Esophagus (tissue), 2 donors: Measurements from ENCODE around the gene SLC39A1. TPM values are rescaled to one million over a fixed set of nuclear protein-coding genes. Genes with fewer than 3 reads are reported as not detected.

Experiments
- H3K27ac ChIP-seq, 2 donors: one replicate each; pipeline ENCODE4 v1.5.1; 2013; ENCODE audit warnings: low read depth in 2 of 2, mild to moderate bottlenecking in 2 of 2, inconsistent platforms in 1 of 2, low read length in 1 of 2, moderate library complexity in 1 of 2
- H3K27me3 ChIP-seq, 2 donors: one replicate each; pipeline ENCODE4 v1.6.1; 2013; ENCODE audit warnings: low read length in 2 of 2, control low read depth in 1 of 2, mild to moderate bottlenecking in 1 of 2; ENCODE audit not compliant: insufficient read depth in 2 of 2, control insufficient read depth in 1 of 2
- H3K36me3 ChIP-seq, 2 donors: one replicate each; pipeline ENCODE4 v1.6.1; 2013; ENCODE audit warnings: low read length in 1 of 2; ENCODE audit not compliant: control insufficient read depth in 2 of 2, insufficient read depth in 2 of 2
- H3K4me1 ChIP-seq, 2 donors: one replicate each; pipeline ENCODE4 v1.6.1; 2013; ENCODE audit warnings: low read length in 1 of 2; ENCODE audit not compliant: control insufficient read depth in 2 of 2, insufficient read depth in 2 of 2
- H3K4me3 ChIP-seq, 2 donors: one replicate each; pipeline ENCODE4 v1.5.1; 2013; ENCODE audit warnings: low read length in 2 of 2, mild to moderate bottlenecking in 2 of 2, low read depth in 1 of 2, moderate library complexity in 1 of 2
- H3K9me3 ChIP-seq, 2 donors: one replicate each; pipeline ENCODE4 v1.6.1; 2013; ENCODE audit warnings: mild to moderate bottlenecking in 2 of 2, low read depth in 1 of 2, low read length in 1 of 2, moderate library complexity in 1 of 2; ENCODE audit not compliant: control insufficient read depth in 2 of 2, insufficient read depth in 1 of 2
- WGBS, 2 donors: extraction: QIAGEN DNeasy Blood & Tissue Kit; methylation state at CpG; one replicate each; pipeline ENCODE4 v1.1.7; 2013; 5-methylcytosine and 5-hydroxymethylcytosine counted together
- polyA plus RNA-seq, 2 donors: library from polyadenylated mRNA; stranded (reverse); fragments of 200-250 nt; gene quantifications; one replicate each; pipeline ENCODE4 v1.2.3, GENCODE V29; 2013
- donor health status: healthy with polysubstance abuse.
- donor health status: Bipolar disorder and iron deficiency.

Gene SLC39A1
- polyA plus RNA-seq, 2 donors = 29.0 to 51.2 TPM

DNA sequence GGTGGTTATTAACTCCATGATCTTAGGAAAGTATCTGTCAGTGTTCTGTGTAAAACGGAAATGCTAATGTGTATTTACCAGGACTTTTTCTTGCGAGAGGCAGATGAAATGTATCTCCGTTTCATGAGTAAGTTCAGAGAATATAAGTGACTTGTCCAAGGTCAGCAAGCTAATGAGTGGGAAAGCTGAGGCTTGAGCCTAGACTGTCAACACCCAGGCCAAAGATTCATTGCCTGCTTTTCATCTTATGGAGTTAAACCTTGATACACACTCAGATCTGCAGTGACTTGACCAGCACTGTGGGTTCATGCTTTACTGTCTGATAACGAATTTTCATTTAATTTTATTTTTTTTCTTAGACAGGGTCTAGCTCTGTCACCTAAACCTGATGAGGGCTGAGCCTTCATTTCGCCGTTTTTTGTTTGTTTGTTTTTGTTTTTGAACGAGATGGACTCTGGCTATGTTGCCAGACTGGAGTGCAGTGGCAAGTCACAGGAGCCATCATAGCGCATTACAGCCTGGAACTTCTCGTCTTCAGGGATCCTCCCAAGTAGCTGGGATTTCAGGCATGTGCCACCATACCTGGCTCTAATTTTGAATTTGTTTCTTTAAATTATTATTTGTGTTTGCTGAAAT lies 15.1 kb upstream of the SLC39A1 start:
- WGBS, 2 donors = 57 to 60% methylated on average over 9 of the region's 9 CpGs
- Histone ChIP-seq H3K27ac (peak overlapping the region in 1 of 2 donors; percentile 79), H3K9me3 (no peaks in the 10 kb centered on the region), H3K4me1 (no peaks in the 10 kb centered on the region), H3K4me3 (peak overlapping the region in 1 of 2 donors; percentile 85), H3K36me3 (peaks cover 6 to 17% of the 10 kb centered on the region in 2 donors), H3K27me3 (no peaks in the 10 kb centered on the region)

DNA sequence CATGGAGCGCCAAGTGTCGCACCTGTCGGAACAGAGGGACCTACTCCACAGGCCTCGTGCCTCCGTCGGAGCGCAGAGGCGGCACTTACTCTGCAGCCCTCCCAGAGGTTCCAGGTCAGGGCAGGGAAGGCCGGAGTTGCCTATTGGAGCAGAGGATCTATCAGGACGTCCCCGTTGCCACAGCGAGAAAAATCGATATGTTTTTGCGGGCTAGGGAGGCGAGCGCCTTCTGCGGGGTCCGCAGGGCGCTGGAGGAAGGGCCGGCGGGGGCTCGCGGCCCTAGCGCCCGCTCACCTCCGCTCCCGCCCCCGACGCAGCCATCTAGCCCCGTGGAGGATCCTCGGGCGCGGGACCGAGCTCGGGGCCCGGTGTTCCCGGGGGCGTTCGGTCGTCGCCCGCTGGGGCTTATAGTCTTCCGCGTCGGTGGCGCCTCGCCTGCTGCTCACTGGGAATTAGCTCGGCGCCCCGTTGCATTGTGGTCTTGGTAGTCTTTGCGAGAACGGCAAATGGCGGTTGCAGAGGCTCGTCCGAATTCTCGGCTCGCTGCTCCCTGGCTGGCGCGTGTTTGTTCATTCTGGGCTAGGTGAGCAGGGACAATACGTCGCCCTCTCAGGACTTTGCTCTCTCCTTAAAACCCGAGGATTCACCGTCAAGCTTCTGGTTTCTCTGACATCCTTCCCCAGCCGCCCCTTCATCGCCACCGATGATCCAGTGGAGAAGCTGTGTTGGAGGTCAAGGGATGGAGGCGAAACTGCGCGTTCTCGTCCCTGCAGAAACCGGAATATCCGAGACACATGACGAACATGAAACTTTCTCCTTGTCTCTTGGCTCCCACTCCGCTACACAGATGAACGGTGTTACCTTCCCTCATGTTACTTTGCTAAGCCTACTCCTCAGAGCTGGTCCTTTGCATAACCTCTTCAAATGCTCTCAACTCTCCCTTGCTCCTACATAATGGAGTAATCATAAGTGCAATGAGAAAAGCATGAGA lies 14.2 kb upstream of the SLC39A1 start, which contains the start of gene JTB:
Gene JTB, minus strand, starts transcription at position 425 of the 991 bp plus-strand sequence. Its CDS starts 422 bp downstream, at position 3.
- Histone ChIP-seq H3K36me3 (peaks cover 6 to 18% of the 10 kb centered on the region in 2 donors), H3K4me1 (no peaks in the 10 kb centered on the region), H3K27me3 (no peaks in the 10 kb centered on the region), H3K4me3 (peak within 1 kb of the TSS; percentile 85 to 97), H3K27ac (peak within 1 kb of the TSS; percentile 79 to 94), H3K9me3 (no peaks in the 10 kb centered on the region)
- WGBS, 2 donors = 0 to 1% methylated on average over 67 to 75 of the region's 75 CpGs

DNA sequence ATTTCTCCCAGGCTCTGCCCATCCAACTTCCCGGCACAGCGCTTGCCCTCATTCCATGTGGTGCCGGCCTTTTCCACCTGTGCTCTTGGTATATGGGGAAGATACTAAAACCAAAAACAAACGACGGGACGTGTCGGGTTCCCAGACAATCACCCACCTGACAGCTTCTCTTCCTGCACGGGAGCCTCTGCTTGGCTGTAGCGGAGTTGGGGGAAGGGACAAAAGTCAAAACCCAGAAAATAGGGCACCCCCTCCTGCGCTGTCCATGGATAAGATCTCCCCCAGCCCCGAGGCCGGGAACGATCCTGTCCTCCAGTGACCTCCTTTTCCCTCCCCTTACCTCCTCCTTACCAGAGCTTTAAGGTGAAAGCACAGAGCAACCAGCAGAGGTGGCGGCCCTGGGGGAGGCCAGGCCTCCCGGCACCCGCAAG lies 13.5 kb upstream of the SLC39A1 start:
- peak overlapping the region; percentile 85 to 97 for H3K4me3 ChIP-seq
- no peaks in the 10 kb centered on the region for H3K9me3 ChIP-seq
- no peaks in the 10 kb centered on the region for H3K27me3 ChIP-seq
- WGBS, 2 donors = 0 to 1% methylated on average over 16 of the region's 16 CpGs
- no peaks in the 10 kb centered on the region for H3K4me1 ChIP-seq
- peaks cover 6 to 15% of the 10 kb centered on the region in 2 donors for H3K36me3 ChIP-seq
- H3K27ac ChIP-seq = peak overlapping the region; percentile 79 to 94

DNA sequence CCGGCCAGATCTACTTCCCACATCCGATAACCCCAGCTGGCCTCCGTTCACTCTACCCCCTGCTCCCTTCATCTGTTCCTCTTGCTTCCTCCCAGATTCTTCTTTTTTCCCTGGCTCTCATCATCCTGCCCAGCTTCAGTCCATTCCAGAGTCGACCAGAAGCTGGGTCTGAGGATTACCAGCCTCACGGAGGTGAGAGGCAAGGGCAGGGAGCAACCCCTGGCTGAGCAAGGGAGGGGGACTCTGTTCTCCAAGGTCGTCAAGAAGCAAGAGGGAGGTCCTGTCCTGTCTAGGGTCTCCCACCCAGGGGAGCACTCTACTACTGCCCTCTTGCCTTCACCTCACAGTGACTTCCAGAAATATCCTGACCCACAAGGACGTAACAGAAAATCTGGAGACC lies 10.2 kb upstream of the SLC39A1 start:
- H3K4me1 ChIP-seq = peaks cover 0 to under 1% of the 10 kb centered on the region in 2 donors
- peaks cover 6 to 15% of the 10 kb centered on the region in 2 donors for H3K36me3 ChIP-seq
- no peaks in the 10 kb centered on the region for H3K27me3 ChIP-seq
- no peak overlapping the region for H3K27ac ChIP-seq
- WGBS, 2 donors = 79 to 84% methylated on average over 7 of the region's 7 CpGs
- H3K4me3 ChIP-seq = no peak overlapping the region
- no peaks in the 10 kb centered on the region for H3K9me3 ChIP-seq

DNA sequence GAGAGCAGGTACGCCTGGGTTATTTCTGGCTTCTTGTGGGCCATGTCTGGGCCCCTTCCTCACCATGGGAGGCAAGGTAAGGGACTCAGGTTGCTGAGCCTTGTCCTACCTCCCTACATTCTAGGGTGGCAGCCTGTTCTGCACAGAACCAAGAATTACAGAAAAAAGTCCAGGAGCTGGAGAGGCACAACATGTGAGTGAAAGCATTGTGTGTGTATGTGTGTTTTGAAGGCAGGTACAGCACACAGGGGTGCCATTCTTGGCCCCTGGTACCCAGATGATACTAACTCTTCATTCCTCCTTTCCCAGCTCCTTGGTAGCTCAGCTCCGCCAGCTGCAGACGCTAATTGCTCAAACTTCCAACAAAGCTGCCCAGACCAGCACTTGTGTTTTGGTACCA lies 9.7 kb upstream of the SLC39A1 start:
- 92 to 95% methylated on average over 3 of the region's 3 CpGs for WGBS, 2 donors
- Histone ChIP-seq H3K27ac (no peak overlapping the region), H3K4me3 (no peak overlapping the region), H3K36me3 (peaks cover 6 to 15% of the 10 kb centered on the region in 2 donors), H3K4me1 (peaks cover 0 to 4% of the 10 kb centered on the region in 2 donors), H3K9me3 (no peaks in the 10 kb centered on the region), H3K27me3 (no peaks in the 10 kb centered on the region)

DNA sequence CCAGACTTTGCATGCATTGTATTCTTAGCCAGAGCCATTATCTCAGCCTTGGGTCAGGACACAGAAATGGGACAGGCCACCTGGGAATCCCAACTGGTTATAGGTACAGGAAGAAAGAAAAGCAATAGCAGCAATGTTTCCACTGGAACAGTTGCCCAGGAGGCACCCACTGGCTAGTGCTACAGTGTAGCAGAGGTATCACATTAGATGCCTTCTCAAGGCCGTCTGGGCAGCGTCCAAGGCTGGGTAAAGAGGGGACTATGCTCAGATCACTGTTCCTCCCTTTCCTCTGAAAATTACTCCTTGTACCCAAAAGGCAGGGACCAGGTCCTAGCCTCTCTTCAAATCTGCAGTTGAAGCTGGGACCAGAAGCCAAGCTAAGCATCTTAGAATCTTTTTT lies 7.0 kb upstream of the SLC39A1 start:
- peaks cover 0 to 4% of the 10 kb centered on the region in 2 donors for H3K4me1 ChIP-seq
- 62 to 90% methylated on average over 2 of the region's 2 CpGs for WGBS, 2 donors
- H3K4me3 ChIP-seq = no peak overlapping the region
- no peaks in the 10 kb centered on the region for H3K9me3 ChIP-seq
- H3K27me3 ChIP-seq = no peaks in the 10 kb centered on the region
- H3K36me3 ChIP-seq = peaks cover 6 to 13% of the 10 kb centered on the region in 2 donors
- H3K27ac ChIP-seq = no peak overlapping the region

DNA sequence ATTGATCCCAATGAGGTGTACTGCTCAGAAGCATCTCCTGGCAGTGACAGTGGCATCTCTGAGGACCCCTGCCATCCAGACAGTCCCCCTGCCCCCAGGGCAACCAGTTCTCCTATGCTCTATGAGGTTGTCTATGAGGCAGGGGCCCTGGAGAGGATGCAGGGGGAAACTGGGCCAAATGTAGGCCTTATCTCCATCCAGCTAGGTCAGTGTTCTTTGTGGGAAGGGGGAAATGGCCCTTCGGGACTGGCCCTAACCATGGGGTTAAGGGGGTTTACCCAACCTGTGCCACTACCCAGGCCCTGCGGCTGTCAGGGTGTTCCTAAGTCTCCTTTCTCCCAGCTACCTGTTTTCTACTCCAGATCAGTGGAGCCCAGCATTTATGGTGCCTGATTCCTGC lies 5.6 kb upstream of the SLC39A1 start:
- Histone ChIP-seq H3K27me3 (no peaks in the 10 kb centered on the region), H3K9me3 (no peaks in the 10 kb centered on the region), H3K36me3 (peaks cover 5 to 9% of the 10 kb centered on the region in 2 donors), H3K4me1 (peaks cover 0 to 4% of the 10 kb centered on the region in 2 donors), H3K4me3 (no peak overlapping the region), H3K27ac (no peak overlapping the region)
- WGBS, 2 donors = 88 to 91% methylated on average over 2 of the region's 2 CpGs

DNA sequence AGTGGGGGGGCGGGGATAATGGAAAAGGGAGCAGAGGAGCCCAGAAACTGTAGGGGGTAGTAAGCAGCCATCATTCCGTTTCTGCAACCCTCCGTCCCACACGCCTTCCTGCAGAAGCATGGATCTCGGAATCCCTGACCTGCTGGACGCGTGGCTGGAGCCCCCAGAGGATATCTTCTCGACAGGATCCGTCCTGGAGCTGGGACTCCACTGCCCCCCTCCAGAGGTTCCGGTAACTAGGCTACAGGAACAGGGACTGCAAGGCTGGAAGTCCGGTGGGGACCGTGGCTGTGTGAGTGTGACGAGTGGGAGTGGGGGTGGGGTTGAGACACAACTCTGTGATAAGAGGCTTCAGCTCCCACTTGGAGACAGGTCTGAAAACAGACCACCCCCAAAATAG lies 5.1 kb upstream of the SLC39A1 start:
- H3K27ac ChIP-seq = peak overlapping the region; percentile 95 to 96
- no peaks in the 10 kb centered on the region for H3K27me3 ChIP-seq
- no peaks in the 10 kb centered on the region for H3K9me3 ChIP-seq
- peaks cover 0 to 4% of the 10 kb centered on the region in 2 donors for H3K4me1 ChIP-seq
- H3K36me3 ChIP-seq = peaks cover 0 to 3% of the 10 kb centered on the region in 2 donors
- peak overlapping the region; percentile 66 to 78 for H3K4me3 ChIP-seq
- 17 to 20% methylated on average over 13 of the region's 13 CpGs for WGBS, 2 donors

DNA sequence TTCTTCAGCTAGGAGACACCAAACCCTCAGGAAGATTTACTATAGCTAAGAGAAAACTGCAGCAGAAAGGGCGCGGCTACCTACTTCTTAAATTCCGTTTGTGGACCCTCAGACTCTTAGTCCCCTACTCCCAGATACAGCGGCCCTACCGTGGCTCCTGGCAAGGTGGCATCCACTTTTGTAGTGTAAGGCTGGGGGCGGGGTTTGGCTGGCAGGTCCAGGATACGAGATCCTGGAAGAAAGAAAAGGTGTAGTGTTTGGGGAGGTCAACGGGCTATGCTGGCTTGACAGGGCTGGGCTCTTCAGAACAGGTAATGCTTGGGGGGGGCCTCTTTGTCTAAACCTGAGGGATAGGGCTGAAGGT lies 4.6 kb upstream of the SLC39A1 start:
- Histone ChIP-seq H3K27me3 (no peaks in the 10 kb centered on the region), H3K9me3 (no peaks in the 10 kb centered on the region), H3K4me1 (peaks cover 0 to 7% of the 10 kb centered on the region in 2 donors), H3K4me3 (peak overlapping the region; percentile 66 to 78), H3K36me3 (no peaks in the 10 kb centered on the region), H3K27ac (peak overlapping the region; percentile 95 to 96)
- 2% methylated on average over 8 of the region's 8 CpGs for WGBS, 2 donors
